ENCODE data around the gene TIMP1. TPM values are rescaled to one million over a fixed set of nuclear protein-coding genes. Genes with fewer than 3 reads are reported as not detected.
"Not testable (repeated sequence)": the region's sequence is repeated elsewhere in the genome, so short reads cannot be mapped to it uniquely, and the experiment has no call there.

TIMP1 gene
- total RNA-seq, 2 donors from 2014 or later: 218 to 823 TPM

DNA sequence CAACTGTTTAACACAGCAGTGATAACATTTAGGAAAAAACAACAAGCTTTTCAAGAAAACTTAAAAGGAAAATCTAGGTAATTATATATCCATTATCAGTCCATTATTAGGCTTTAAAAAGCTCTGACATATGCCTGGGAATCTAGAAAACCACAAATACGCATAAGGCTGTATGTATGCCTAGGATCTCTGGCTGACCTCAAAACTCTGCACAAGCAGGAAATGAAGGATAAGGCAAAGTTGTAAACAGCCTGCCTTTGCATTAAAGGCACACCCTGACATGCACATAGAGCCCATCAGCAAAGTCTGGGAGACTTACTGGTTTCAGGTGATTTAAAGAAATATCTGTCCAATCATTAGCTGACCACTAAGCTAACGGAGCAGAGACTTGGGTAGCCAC lies 14.0 kb downstream of the TIMP1 start:
- Histone ChIP-seq H3K27ac (peak overlapping the region in 1 of 2 donors; percentile 33), H3K9me3 (peaks cover 10 to 45% of the 10 kb centered on the region in 2 donors), H3K4me1 (no peaks in the 10 kb centered on the region), H3K36me3 (no peaks in the 10 kb centered on the region), H3K4me3 (no peak overlapping the region), H3K27me3 (no peaks in the 10 kb centered on the region)
- TF ChIP-seq, protein P1, sequence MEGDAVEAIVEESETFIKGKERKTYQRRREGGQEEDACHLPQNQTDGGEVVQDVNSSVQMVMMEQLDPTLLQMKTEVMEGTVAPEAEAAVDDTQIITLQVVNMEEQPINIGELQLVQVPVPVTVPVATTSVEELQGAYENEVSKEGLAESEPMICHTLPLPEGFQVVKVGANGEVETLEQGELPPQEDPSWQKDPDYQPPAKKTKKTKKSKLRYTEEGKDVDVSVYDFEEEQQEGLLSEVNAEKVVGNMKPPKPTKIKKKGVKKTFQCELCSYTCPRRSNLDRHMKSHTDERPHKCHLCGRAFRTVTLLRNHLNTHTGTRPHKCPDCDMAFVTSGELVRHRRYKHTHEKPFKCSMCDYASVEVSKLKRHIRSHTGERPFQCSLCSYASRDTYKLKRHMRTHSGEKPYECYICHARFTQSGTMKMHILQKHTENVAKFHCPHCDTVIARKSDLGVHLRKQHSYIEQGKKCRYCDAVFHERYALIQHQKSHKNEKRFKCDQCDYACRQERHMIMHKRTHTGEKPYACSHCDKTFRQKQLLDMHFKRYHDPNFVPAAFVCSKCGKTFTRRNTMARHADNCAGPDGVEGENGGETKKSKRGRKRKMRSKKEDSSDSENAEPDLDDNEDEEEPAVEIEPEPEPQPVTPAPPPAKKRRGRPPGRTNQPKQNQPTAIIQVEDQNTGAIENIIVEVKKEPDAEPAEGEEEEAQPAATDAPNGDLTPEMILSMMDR (IDR thresholded peaks at IDR 0.05): no peak
- DNase-seq (ENCODE audit: low spot score): no peak

DNA sequence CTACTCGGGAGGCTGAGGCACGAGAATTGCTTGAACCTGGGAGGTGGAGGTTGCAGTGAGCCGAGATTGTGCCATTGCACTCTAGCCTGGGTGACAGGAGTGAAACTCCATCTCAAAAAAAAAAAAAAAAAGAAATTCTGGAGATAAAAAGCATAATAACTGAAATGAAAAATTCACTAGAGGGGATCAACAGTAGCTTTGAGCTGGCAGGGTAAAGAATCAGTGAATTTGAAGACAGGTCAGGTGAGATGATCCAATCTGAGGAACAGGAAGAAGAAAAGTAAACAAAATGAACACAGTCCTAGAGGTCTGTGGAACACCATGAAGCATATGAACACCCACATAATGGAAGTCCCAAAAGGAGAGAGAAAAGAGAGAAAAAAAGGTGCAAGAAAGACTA lies 15.0 kb downstream of the TIMP1 start:
- peaks cover 12 to 45% of the 10 kb centered on the region in 2 donors for H3K9me3 ChIP-seq
- DNase-seq (ENCODE audit: low spot score): no peak
- no peak overlapping the region for H3K27ac ChIP-seq
- H3K4me1 ChIP-seq: no peaks in the 10 kb centered on the region
- no peaks in the 10 kb centered on the region for H3K27me3 ChIP-seq
- no peak overlapping the region for H3K4me3 ChIP-seq
- H3K36me3 ChIP-seq: no peaks in the 10 kb centered on the region
- TF ChIP-seq, protein P1 (IDR thresholded peaks at IDR 0.05): no peak

DNA sequence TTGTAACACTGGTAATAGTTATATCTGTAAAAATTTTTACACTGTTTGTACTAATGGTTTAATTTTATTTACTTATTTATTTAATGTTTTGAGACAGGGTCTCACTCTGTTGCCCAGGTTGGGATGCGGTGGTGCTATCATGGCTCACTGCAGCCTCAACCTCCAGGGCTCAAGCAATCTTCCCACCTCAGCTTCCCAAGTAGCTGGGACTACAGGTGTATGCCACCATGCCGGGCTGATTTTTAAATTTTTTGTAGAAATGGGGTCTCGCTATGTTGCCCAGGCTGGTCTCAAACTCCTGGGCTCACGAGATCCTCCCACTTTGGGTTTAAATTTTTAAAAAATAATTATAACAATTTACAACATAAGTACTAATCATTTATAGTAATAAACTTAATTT lies 20.9 kb downstream of the TIMP1 start:
- not testable (repeated sequence) for H3K27me3 ChIP-seq; H3K4me3 ChIP-seq; H3K36me3 ChIP-seq; H3K27ac ChIP-seq; DNase-seq (ENCODE audit: low spot score); H3K4me1 ChIP-seq
- peaks cover 12 to 24% of the 10 kb centered on the region in 2 donors for H3K9me3 ChIP-seq

DNA sequence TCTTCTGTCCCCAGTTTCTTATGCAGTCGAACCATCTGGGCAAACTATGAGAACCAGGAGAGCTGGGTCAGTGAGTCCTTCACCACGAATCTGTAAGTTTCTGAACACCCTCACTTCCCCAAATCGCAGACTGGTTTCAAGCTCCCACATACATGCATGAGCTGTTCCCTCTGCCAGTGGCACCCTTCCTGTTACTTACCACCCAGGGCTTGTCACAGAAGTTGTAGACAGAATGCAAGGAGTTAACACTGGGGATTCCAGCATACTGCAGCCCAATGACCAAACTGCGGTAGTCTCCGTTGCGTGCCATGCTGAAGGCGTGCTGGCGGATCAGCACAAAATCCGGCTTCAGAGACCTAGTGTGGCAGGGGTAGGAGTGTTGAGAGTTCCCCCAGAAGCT lies 22.8 kb downstream of the TIMP1 start:
- peaks cover 9 to 10% of the 10 kb centered on the region in 2 donors for H3K9me3 ChIP-seq
- TF ChIP-seq, protein P1 (IDR thresholded peaks at IDR 0.05): no peak
- no peaks in the 10 kb centered on the region for H3K27me3 ChIP-seq
- H3K36me3 ChIP-seq: no peaks in the 10 kb centered on the region
- H3K4me1 ChIP-seq: no peaks in the 10 kb centered on the region
- no peak for DNase-seq (ENCODE audit: low spot score)
- no peak overlapping the region for H3K4me3 ChIP-seq
- H3K27ac ChIP-seq: no peak overlapping the region

DNA sequence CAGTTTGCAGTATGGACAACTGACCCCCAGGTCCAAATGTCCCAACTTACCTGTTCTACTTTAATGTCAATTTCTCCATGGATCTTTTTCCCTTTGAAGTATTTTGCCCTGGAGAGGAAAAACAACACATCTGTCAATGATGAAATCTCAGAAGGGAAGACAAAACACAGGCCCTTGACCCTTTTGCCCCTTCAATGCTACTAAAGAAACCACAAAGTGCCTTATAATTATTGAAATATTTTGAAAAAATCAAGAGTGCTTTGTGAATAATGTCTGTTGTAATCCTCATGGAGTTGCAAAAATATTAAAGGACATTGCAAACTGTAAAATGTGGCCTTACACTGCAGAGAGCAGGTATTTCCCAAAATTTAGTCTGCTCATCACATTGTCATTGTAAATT lies 24.9 kb downstream of the TIMP1 start:
- no peak for DNase-seq (ENCODE audit: low spot score)
- Histone ChIP-seq H3K4me3 (no peak overlapping the region), H3K9me3 (no peaks in the 10 kb centered on the region), H3K27me3 (no peaks in the 10 kb centered on the region), H3K36me3 (no peaks in the 10 kb centered on the region), H3K4me1 (no peaks in the 10 kb centered on the region), H3K27ac (no peak overlapping the region)
- TF ChIP-seq, protein P1 (IDR thresholded peaks at IDR 0.05): no peak

DNA sequence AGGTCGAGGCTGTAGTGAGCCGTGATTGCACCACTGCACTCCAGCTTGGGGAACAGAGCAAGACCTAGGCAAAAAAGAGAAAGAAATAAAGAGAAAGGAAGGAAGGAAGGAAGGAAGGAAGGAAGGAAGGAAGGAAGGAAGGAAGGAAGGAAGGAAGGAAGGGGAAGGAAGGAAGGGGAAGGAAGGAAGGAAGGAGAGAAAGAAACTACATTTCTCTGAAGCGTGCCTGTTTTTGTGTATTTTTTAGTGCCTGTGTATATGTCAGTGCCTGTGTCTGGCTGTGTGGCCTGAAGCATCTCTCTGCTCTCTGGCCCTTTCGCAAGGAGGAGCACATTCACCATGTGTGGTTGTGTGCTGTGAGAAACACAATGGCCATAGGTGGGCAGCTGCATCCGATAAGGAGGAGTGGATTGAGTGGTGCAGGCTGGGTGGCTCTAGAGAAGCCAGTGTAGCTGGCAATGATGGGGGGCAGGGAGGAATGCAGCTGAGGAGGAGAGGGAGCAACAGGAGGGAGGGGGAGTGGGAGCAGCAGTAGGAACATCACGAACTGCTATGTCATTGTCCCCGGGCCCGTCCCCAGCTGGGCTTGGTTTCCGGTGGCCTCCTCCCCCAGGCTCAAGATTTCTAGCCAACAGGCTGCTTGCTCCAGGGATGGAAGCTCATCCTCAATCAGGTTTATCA lies 26.0 kb downstream of the TIMP1 start:
- Histone ChIP-seq H3K27ac (no peak overlapping the region), H3K36me3 (no peaks in the 10 kb centered on the region), H3K27me3 (no peaks in the 10 kb centered on the region), H3K4me3 (no peak overlapping the region), H3K4me1 (no peaks in the 10 kb centered on the region), H3K9me3 (no peaks in the 10 kb centered on the region)
- TF ChIP-seq, protein P1 (IDR thresholded peaks at IDR 0.05): no peak
- DNase-seq (ENCODE audit: low spot score): no peak

Data from right atrium auricular region (tissue), 2 donors.